DND-41 (cell line): Measurements from ENCODE around the gene MCC.

Experiments used
- ATAC-seq: fragments of 200-7000 bp; cut with Tn5 transposase; 3 replicates; pipeline ENCODE4 v1.9.1; 2021; ENCODE audit warnings: low read depth; ENCODE audit not compliant: insufficient read depth
- DNase-seq: peaks from one replicate; pipeline ENCODE4 v3.0.0-alpha.2; 2020
- H2AFZ ChIP-seq: 2 replicates; pipeline ENCODE4 v1.6.0; 2012; ENCODE audit warnings: low read depth, low read length
- H3K27ac ChIP-seq: 2 replicates; pipeline ENCODE4 v1.5.1; 2012; ENCODE audit warnings: low read length, inconsistent platforms
- H3K27me3 ChIP-seq: fragments of 200-600 bp; sonication (generic); 2 replicates; pipeline ENCODE4 v1.6.0; 2012; ENCODE audit warnings: low read length, mild to moderate bottlenecking, inconsistent platforms; ENCODE audit not compliant: insufficient read depth, poor library complexity
- H3K36me3 ChIP-seq: 2 replicates; pipeline ENCODE4 v1.5.1; 2012; ENCODE audit warnings: low read length, inconsistent platforms; ENCODE audit not compliant: insufficient read depth
- H3K4me1 ChIP-seq: 2 replicates; pipeline ENCODE4 v1.5.1; 2012; ENCODE audit warnings: mild to moderate bottlenecking, low read length; ENCODE audit not compliant: insufficient read depth
- H3K4me2 ChIP-seq: 2 replicates; pipeline ENCODE4 v1.6.0; 2012; ENCODE audit warnings: mild to moderate bottlenecking, moderate library complexity, low read length, inconsistent platforms; ENCODE audit not compliant: insufficient read depth
- H3K4me3 ChIP-seq, 2 experiments: fragments of 200-600 bp in 1 of 2; shearing (Covaris generic) in 1 of 2; 2 replicates each; pipeline ENCODE4 v1.5.1; 2012 to 2016; ENCODE audit warnings: inconsistent platforms in 2 of 2, low read length in 2 of 2, mild to moderate bottlenecking in 2 of 2, low read depth in 1 of 2, moderate library complexity in 1 of 2
- H3K79me2 ChIP-seq: 2 replicates; pipeline ENCODE4 v1.6.0; 2012; ENCODE audit warnings: low read length, inconsistent platforms; ENCODE audit not compliant: insufficient read depth
- H3K9ac ChIP-seq: 2 replicates; pipeline ENCODE4 v1.6.0; 2012; ENCODE audit warnings: low read depth, mild to moderate bottlenecking, inconsistent platforms, low read length, moderate library complexity
- H3K9me3 ChIP-seq: 2 replicates; pipeline ENCODE4 v1.5.1; 2012; ENCODE audit warnings: low read length, moderate library complexity, mild to moderate bottlenecking, inconsistent platforms; ENCODE audit not compliant: insufficient read depth, severe bottlenecking
- H4K20me1 ChIP-seq: 2 replicates; pipeline ENCODE4 v1.6.0; 2012; ENCODE audit warnings: low read length; ENCODE audit not compliant: insufficient read depth
- EZH2 ChIP-seq: IDR thresholded peaks from 3 replicates; pipeline ENCODE4 v1.6.1; 2012; ENCODE audit warnings: borderline replicate concordance, low read depth, mild to moderate bottlenecking, moderate library complexity, low read length, inconsistent platforms; ENCODE audit not compliant: severe bottlenecking
- TF ChIP-seq, protein P1 (sequence below): IDR thresholded peaks from 2 replicates; pipeline ENCODE4 v1.5.1; 2012; ENCODE audit warnings: borderline replicate concordance, low read length, moderate library complexity, mild to moderate bottlenecking; ENCODE audit not compliant: poor library complexity, severe bottlenecking; ENCODE audit errors: extremely low read depth

Gene MCC

GRCh38 chr5:113263545-113263944, 224.7 kb downstream of the MCC start:
- Histone ChIP-seq H3K27ac (no peak overlapping the region), H3K4me3 (no peak overlapping the region), H3K9ac (no peak overlapping the region), H3K27me3 (no peaks in the 10 kb centered on the region), H4K20me1 (no peaks in the 10 kb centered on the region), H3K4me2 (no peak overlapping the region), H3K9me3 (no peaks in the 10 kb centered on the region), H3K4me1 (no peaks in the 10 kb centered on the region), H3K36me3 (no peaks in the 10 kb centered on the region), H3K79me2 (no peaks in the 10 kb centered on the region), H2AFZ (no peak overlapping the region)
- no peak for DNase-seq
- TF ChIP-seq, protein P1, sequence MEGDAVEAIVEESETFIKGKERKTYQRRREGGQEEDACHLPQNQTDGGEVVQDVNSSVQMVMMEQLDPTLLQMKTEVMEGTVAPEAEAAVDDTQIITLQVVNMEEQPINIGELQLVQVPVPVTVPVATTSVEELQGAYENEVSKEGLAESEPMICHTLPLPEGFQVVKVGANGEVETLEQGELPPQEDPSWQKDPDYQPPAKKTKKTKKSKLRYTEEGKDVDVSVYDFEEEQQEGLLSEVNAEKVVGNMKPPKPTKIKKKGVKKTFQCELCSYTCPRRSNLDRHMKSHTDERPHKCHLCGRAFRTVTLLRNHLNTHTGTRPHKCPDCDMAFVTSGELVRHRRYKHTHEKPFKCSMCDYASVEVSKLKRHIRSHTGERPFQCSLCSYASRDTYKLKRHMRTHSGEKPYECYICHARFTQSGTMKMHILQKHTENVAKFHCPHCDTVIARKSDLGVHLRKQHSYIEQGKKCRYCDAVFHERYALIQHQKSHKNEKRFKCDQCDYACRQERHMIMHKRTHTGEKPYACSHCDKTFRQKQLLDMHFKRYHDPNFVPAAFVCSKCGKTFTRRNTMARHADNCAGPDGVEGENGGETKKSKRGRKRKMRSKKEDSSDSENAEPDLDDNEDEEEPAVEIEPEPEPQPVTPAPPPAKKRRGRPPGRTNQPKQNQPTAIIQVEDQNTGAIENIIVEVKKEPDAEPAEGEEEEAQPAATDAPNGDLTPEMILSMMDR: no peak
- TF ChIP-seq EZH2: no peak
- no peak for ATAC-seq

DNA sequence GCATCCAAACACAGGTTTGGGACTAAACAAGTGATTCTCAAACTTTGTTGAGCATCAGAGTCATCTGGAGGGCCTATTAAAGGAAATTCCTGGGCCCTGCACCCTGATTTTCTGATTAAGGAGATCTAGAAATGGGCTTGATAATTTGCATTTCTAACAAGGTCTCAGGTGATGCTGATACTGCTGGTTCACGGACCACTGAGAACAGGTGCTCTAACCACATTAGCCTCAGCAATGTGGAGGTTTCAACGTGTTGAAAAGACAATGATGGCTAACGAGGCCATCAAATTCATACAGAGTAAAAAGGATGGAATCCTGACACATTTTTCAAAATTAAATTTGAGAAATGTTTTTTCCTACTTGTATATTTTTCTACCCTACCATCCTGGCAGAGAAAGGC, 225.6 kb downstream of the MCC start:
- Histone ChIP-seq H3K27ac (no peak overlapping the region), H4K20me1 (no peaks in the 10 kb centered on the region), H3K79me2 (no peaks in the 10 kb centered on the region), H3K9ac (no peak overlapping the region), H3K4me1 (no peaks in the 10 kb centered on the region), H2AFZ (no peak overlapping the region), H3K27me3 (no peaks in the 10 kb centered on the region), H3K4me3 (no peak overlapping the region), H3K9me3 (no peaks in the 10 kb centered on the region), H3K36me3 (no peaks in the 10 kb centered on the region), H3K4me2 (no peak overlapping the region)
- ATAC-seq (no peak), DNase-seq (no peak)
- TF ChIP-seq, protein P1: no peak
- no peak for TF ChIP-seq EZH2

- Histone ChIP-seq H4K20me1 (no peaks in the 10 kb centered on the region), H3K4me1 (no peaks in the 10 kb centered on the region), H3K4me2 (no peak overlapping the region), H3K27me3 (no peaks in the 10 kb centered on the region), H3K79me2 (no peaks in the 10 kb centered on the region), H3K4me3 (no peak overlapping the region), H3K9me3 (no peaks in the 10 kb centered on the region), H2AFZ (no peak overlapping the region), H3K9ac (no peak overlapping the region), H3K27ac (no peak overlapping the region), H3K36me3 (no peaks in the 10 kb centered on the region)
- DNase-seq: no peak
- TF ChIP-seq, protein P1: no peak
- ATAC-seq: no peak
These were observed 229.2 kb downstream of the MCC start for GRCh38 chr5:113259034-113259433.

DNA sequence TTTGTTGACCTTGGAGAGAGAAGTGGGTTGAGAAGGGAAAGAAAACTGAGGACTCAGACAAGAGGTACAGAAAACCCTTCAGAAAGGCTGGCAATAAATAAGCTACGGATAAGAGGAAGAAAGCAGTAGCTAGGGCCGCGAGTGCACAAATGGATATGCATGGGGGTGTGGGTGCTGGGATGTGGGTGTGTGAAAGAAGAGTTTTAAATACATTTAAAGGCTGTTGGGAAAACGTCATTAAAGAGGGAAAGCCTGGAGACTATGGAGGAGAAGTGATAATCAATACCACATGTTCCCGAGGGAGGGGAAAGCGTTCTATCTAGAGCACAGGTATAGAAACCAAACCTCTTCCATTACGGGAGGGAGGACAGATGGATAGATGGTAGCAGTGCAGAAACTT, 230.7 kb downstream of the MCC start:
- DNase-seq: no peak
- TF ChIP-seq EZH2: no peak
- TF ChIP-seq, protein P1: no peak
- no peak overlapping the region for H3K9ac ChIP-seq

More for the DNA sequence above, 230.7 kb downstream of the MCC start:
- no peaks in the 10 kb centered on the region for H3K27me3 ChIP-seq
- H3K27ac ChIP-seq: no peak overlapping the region
- H3K36me3 ChIP-seq: no peaks in the 10 kb centered on the region
- H3K4me3 ChIP-seq: no peak overlapping the region
- no peaks in the 10 kb centered on the region for H3K79me2 ChIP-seq
- ATAC-seq: no peak
- H4K20me1 ChIP-seq: no peaks in the 10 kb centered on the region
- H3K4me2 ChIP-seq: no peak overlapping the region
- no peaks in the 10 kb centered on the region for H3K4me1 ChIP-seq
- no peaks in the 10 kb centered on the region for H3K9me3 ChIP-seq
- no peak overlapping the region for H2AFZ ChIP-seq
